Measurements from ENCODE around the gene UVRAG. TPM values are rescaled to one million over a fixed set of nuclear protein-coding genes. Genes with fewer than 3 reads are reported as not detected.

UVRAG gene
- total RNA-seq, 2 experiments from 2014 or later, result 16.5 to 19.5 TPM

DNA sequence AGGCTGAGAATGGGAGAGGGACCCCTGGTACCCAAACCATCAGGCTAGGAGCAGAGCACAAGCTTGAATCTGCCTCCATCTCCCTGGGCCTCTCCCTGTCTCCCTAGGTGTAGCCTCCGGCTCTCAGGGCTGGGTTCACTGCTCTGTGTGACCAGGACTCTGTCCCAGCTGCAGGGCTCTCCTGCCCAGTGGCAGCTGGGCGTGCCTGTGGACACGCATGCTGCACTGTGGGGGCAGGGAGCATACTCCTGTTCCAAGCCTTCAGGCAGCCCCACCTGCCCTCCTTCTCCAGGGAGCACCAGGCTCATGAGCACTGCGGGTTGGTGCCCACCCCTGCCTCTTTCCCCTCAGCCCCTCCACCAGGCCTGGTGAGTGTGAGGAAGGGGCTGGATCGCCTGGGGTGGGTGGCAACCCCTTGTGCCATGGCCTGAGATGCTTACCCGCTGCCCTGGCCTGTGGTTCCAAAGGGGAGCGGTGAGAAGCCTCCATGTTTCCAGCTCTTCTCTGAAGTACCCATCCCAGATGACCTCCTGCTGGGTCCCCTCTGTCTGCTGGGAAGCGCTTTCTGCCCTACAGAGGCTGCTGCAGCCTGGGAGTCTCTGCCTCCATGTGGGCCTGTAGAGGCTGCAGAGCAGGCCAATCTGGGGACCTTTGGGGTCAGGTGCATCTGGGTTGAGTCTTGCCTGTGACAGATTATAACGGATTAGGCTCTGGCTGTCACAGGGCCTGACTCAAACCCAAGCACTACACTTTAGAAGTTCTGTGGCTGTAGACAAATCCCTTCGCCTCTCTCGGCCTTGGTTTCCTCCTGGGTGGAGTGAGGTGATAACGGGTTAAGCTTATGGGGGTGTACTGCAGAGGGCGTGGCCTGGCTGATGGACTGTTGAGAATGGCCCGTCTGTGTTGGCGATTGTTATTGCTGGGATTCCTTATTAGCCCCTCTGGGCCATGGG is 347.6 kb downstream of the UVRAG start:
- no peak for ATAC-seq (ENCODE audit: poor library complexity)
- Histone ChIP-seq H3K4me3 (ENCODE audit: low read length) (no peak overlapping the region), H3K36me3 (ENCODE audit: insufficient read depth, low read length) (no peaks in the 10 kb centered on the region), H3K27me3 (ENCODE audit: control insufficient read depth in 1 of 2, insufficient read depth in 2 of 2, low read length in 2 of 2) (no peaks in the 10 kb centered on the region), H3K4me1 (ENCODE audit: insufficient read depth, low read length) (no peaks in the 10 kb centered on the region), H3K27ac (ENCODE audit: low read depth in 1 of 2, low read length in 2 of 2) (no peak overlapping the region), H3K9me3 (ENCODE audit: control insufficient read depth in 1 of 2, insufficient read depth in 1 of 2, low read length in 2 of 2) (no peaks in the 10 kb centered on the region)
- H3K9me3 Mint-ChIP-seq, result no peaks in the 10 kb centered on the region
- intact Hi-C loops (cut with DNase I, micrococcal nuclease), result no loop called here
- H3K4me3 Mint-ChIP-seq, result no peak overlapping the region
- no peak overlapping the region for H3K27ac Mint-ChIP-seq
- TF ChIP-seq, protein P1, sequence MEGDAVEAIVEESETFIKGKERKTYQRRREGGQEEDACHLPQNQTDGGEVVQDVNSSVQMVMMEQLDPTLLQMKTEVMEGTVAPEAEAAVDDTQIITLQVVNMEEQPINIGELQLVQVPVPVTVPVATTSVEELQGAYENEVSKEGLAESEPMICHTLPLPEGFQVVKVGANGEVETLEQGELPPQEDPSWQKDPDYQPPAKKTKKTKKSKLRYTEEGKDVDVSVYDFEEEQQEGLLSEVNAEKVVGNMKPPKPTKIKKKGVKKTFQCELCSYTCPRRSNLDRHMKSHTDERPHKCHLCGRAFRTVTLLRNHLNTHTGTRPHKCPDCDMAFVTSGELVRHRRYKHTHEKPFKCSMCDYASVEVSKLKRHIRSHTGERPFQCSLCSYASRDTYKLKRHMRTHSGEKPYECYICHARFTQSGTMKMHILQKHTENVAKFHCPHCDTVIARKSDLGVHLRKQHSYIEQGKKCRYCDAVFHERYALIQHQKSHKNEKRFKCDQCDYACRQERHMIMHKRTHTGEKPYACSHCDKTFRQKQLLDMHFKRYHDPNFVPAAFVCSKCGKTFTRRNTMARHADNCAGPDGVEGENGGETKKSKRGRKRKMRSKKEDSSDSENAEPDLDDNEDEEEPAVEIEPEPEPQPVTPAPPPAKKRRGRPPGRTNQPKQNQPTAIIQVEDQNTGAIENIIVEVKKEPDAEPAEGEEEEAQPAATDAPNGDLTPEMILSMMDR (IDR thresholded peaks at IDR 0.05), result no peak
- CTCF ChIA-PET, result no interaction called here
- no peak for DNase-seq
- POLR2A ChIA-PET, result no interaction called here
- no peaks in the 10 kb centered on the region for H3K27me3 Mint-ChIP-seq
- H3K36me3 Mint-ChIP-seq (ENCODE audit: low read depth), result no peaks in the 10 kb centered on the region
- H3K4me1 Mint-ChIP-seq (ENCODE audit: low read depth), result no peaks in the 10 kb centered on the region

DNA sequence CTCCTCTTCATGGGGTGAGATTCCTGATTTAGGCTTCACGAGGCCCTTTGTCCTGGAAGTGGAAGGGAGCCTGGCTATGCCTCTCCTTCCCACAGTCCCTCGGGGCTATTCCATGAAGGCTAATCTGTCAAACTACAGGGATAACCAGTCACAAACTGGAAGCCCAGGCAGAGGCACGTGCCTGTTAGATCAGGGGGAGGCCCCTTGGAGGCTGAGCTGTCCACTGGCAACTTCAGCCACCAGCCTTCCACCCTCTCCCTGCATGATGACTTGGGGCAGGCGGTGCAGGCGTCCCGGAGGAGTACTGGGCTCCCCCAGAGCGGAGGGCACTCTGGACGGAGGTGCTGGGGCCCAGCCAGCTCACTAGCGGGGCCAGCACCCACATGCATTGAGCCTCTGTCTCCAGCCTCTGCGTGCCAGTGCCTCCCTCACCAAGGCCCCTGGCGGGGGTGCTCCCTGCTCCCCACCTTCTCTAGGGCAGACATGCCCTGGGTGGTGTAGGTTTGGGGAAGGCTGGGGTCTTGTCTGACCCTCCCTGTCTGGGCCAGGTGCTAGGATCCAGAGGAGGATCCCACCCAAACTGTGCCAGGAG is 348.4 kb downstream of the UVRAG start:
- ChIA-PET POLR2A (no interaction called here), CTCF (no interaction called here)
- no peaks in the 10 kb centered on the region for H3K4me1 ChIP-seq (ENCODE audit: insufficient read depth, low read length)
- TF ChIP-seq, protein P1 (IDR thresholded peaks at IDR 0.05), result no peak
- Mint-ChIP-seq H3K27me3 (no peaks in the 10 kb centered on the region), H3K4me3 (no peak overlapping the region), H3K9me3 (no peaks in the 10 kb centered on the region), H3K27ac (no peak overlapping the region), H3K36me3 (ENCODE audit: low read depth) (no peaks in the 10 kb centered on the region), H3K4me1 (ENCODE audit: low read depth) (no peaks in the 10 kb centered on the region)
- intact Hi-C loops (cut with DNase I, micrococcal nuclease), result no loop called here
- no peaks in the 10 kb centered on the region for H3K27me3 ChIP-seq (ENCODE audit: control insufficient read depth in 1 of 2, insufficient read depth in 2 of 2, low read length in 2 of 2)
- H3K9me3 ChIP-seq (ENCODE audit: control insufficient read depth in 1 of 2, insufficient read depth in 1 of 2, low read length in 2 of 2), result no peaks in the 10 kb centered on the region
- no peak overlapping the region for H3K4me3 ChIP-seq (ENCODE audit: low read length)
- ATAC-seq (ENCODE audit: poor library complexity) (no peak), DNase-seq (no peak)
- no peaks in the 10 kb centered on the region for H3K36me3 ChIP-seq (ENCODE audit: insufficient read depth, low read length)
- H3K27ac ChIP-seq (ENCODE audit: low read depth in 1 of 2, low read length in 2 of 2), result no peak overlapping the region

DNA sequence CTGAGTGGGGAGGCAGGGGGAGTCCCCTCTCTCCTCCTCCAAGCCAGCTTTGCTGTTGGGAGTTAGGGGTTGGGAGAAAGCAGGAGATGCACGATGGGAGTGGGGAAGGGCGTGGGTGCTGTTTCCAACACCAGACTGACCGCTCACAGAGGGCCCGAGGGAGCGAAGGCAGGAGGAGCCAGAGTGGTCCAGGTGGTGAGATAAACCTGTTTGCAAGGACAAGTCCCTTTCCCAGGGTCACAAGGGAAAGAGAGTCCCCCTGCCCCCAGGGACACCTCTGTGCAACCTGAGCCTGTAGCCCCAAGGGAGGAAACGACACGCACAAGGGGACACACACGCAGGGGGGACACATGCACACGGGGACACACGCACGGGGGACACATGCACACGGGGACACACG is 349.1 kb downstream of the UVRAG start:
- no peaks in the 10 kb centered on the region for H3K9me3 Mint-ChIP-seq
- no peaks in the 10 kb centered on the region for H3K4me1 Mint-ChIP-seq (ENCODE audit: low read depth)
- Histone ChIP-seq H3K4me3 (ENCODE audit: low read length) (no peak overlapping the region), H3K4me1 (ENCODE audit: insufficient read depth, low read length) (no peaks in the 10 kb centered on the region), H3K27me3 (ENCODE audit: control insufficient read depth in 1 of 2, insufficient read depth in 2 of 2, low read length in 2 of 2) (no peaks in the 10 kb centered on the region), H3K36me3 (ENCODE audit: insufficient read depth, low read length) (no peaks in the 10 kb centered on the region), H3K9me3 (ENCODE audit: control insufficient read depth in 1 of 2, insufficient read depth in 1 of 2, low read length in 2 of 2) (no peaks in the 10 kb centered on the region), H3K27ac (ENCODE audit: low read depth in 1 of 2, low read length in 2 of 2) (no peak overlapping the region)
- ATAC-seq (ENCODE audit: poor library complexity) (no peak), DNase-seq (no peak)
- H3K27ac Mint-ChIP-seq, result no peak overlapping the region
- H3K4me3 Mint-ChIP-seq, result no peak overlapping the region
- CTCF ChIA-PET, result no interaction called here
- POLR2A ChIA-PET, result no interaction called here
- no peaks in the 10 kb centered on the region for H3K27me3 Mint-ChIP-seq
- H3K36me3 Mint-ChIP-seq (ENCODE audit: low read depth), result no peaks in the 10 kb centered on the region
- TF ChIP-seq, protein P1 (IDR thresholded peaks at IDR 0.05), result no peak
- intact Hi-C loops (cut with DNase I, micrococcal nuclease), result no loop called here

Data from CD4-positive, alpha-beta T cell (primary cell).